Stimulated activated CD8-positive, alpha-beta memory T cell treated with anti-CD3 and anti-CD28 coated beads, Interleukin-7, amount 100 ng/mL, for 1 hour (primary cell): ENCODE results near the gene ATP23.

Source experiments
- DNase-seq, 2 donors: peaks; one replicate each; pipeline ENCODE4 v3.0.0-alpha.2; 2020; ENCODE audit warnings: low read depth in 2 of 2

The ATP23 gene

GRCh38 chr12:57983146-57983857 lies 41.9 kb downstream of the ATP23 start:
- DNase-seq: no peak

DNA sequence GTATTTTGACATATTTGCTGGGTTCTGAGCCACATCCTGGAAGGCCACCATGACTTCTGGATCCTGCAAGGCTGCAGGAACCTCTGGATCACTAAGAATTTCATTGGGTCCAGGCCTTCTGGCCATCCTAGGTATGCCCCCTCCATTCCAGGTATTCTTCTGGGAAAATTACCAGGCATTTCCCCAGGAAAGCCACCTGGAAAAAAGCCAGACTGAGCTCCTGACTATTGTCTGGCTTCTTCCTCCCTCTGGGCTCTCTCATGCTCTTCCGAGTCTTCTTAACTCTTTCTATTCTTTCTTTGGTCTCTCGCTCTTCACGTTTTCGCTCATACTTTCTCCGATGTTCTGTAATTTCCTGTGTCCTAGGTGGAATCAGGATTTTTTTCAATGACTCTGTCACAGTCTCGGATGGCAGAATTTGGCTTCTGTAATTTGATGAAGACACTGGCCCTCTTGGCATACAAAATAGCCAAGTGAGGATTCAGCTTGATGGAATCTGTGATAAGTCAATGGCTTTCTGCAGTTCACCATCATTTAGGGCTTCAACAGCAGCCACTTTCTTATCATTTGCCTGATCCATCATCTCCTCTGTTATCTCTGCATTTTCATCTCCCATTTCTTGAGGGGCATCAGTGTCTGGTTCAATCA lies 42.6 kb downstream of the ATP23 start:
- DNase-seq: no peak

GRCh38 chr12:57984629-57985151 lies 43.3 kb downstream of the ATP23 start:
- no peak for DNase-seq

GRCh38 chr12:57985685-57986084 lies 44.3 kb downstream of the ATP23 start:
- no peak for DNase-seq

DNA sequence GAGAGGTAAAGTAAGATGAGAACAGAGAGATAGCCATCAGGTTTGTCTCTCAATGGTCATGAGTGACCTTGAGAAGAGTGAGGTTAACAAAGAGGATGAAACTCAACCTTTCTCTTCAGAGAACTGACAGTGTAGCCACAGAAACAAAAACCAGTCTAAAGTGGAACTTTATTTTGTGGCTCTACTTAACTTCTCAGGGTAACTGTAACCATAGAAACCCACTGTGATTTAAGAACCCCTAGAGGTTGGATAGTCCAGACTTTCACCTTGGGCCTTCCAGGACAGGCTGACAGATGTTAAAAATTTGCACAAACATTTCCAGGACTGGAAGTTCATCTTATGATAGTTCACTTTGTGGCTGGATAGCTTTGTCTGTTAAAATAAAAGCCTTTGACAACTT lies 48.5 kb downstream of the ATP23 start:
- DNase-seq: no peak

DNA sequence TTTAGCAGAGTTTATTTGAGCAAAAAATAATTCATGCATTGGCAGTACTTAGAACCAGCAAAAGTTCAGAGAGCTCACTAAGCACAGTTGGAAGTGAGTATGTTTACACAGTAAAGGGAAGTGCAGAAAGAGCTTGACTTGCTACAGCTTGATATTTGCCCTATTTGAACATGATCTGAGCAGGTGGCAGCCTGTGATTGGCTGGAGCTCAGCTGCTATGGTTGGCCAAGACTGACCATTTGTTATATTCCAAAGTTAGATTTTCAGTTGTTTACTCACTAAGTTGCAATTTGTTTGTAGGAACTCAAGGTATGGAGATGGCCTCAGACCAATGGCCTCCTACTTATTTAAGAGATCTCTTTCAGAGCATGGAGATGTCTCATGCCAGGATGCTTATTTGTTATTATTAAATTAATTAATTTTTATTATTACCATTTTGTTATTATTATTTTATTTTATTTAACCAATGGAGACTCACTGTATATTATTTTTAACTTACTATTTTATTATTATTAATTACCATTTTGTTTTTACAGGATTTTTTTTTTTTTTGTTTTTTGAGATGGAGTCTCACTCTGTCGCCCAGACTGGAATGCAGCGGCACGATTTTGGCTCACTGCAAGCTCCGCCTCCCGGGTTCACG lies 49.0 kb downstream of the ATP23 start:
- DNase-seq: no peak

DNA sequence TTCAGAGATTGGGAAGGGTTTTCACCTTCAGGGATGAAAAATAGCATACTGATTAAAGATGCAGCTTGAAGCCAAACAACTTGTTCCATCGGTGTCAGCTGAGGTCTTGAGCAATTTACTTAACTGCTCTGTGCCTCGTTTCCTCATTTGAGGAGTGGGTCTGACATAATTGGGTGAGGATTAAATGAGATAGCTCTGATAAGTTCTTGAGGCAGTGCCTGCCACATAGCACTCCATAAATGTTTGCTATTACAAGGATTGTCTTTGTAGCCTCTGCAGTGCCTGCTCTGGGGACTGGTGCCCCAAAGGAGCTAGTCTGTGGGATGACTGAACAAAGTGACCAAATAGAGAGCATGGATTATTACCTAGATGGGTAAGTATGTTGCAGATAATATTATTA lies 50.6 kb downstream of the ATP23 start:
- no peak for DNase-seq

DNA sequence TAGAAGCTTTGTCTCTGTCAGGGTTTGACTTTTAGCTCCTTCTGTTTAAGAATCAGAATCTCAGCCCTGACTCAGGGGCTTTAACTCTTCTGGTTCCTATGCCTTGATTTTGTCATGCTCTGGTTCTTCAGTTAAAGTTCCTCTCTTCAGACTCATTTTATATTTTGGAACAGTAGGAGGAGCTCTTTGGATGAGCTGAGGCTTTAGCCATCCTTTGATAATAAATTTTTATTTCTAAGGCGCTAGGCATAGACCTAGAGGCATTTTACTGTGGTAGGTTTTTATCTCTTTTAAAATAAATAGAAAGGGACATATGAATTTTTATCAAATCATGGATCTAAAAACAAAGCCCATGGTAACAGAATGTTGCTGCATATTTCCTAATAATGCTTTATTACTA lies 51.7 kb downstream of the ATP23 start:
- no peak for DNase-seq

- no peak for DNase-seq
Observed at GRCh38 chr12:57993834-57994233, 52.5 kb downstream of the ATP23 start.

GRCh38 chr12:57996520-57996919 lies 55.2 kb downstream of the ATP23 start:
- no peak for DNase-seq

GRCh38 chr12:57998251-57998650 lies 56.9 kb downstream of the ATP23 start:
- DNase-seq: no peak

DNA sequence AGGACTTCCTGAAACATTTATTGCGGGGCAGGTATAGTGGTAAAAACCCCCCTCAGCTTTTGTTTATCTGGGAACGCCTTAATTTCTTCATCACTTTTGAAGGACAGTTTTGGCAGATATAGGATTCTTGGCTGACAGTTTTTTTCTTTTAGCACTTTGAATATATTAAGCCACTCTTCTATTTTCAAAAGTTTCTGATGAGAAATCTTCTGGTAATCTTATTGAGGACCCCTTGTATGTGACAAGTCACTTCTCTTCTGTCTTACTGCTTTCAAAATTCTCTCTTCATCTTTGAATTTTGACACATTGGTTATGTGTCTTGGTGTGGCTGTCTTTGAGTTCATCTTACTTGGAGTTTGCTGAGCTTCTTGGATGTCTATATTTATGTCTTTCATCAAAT lies 59.1 kb downstream of the ATP23 start:
- no peak for DNase-seq

DNA sequence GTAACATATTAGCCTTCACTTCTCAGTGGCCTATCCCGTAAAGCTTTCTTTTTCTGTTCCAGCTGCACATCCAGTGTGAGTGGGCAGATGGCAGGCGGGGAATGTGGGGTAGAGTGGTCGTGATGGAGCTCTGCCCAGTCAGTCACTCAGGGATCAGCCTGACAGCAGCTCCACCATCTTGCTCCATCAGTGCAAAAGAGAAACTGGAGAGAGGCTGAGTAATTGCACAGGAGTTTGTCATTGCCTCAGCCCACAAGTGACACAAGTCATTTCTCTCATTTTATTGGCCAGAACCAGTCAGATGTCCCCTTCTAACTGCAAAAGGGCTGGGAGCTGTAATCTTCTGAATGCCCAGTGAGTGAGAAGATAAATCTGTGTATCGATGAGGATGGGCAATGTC lies 66.5 kb downstream of the ATP23 start:
- no peak for DNase-seq

DNA sequence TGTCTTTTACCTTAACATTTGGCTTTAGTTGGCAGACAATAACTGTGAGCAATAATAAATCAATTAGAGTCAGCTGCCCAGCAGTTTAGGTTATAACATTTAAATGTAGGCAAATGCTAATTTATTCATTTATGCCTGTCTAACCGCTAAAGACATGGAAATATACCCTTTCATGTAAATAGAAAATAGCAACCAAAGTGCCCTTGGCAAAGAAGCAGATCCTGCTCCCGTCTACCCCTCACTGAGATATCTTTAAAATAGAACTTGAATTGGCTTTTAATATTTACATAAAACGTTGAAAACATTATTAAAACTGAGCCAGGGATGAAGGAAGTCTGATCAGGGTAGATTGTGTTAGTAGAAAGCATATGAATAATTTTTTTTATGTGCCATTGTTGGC lies 67.3 kb downstream of the ATP23 start:
- DNase-seq: no peak
